Measurements from ENCODE around the gene GPR132.

GPR132 gene

DNA sequence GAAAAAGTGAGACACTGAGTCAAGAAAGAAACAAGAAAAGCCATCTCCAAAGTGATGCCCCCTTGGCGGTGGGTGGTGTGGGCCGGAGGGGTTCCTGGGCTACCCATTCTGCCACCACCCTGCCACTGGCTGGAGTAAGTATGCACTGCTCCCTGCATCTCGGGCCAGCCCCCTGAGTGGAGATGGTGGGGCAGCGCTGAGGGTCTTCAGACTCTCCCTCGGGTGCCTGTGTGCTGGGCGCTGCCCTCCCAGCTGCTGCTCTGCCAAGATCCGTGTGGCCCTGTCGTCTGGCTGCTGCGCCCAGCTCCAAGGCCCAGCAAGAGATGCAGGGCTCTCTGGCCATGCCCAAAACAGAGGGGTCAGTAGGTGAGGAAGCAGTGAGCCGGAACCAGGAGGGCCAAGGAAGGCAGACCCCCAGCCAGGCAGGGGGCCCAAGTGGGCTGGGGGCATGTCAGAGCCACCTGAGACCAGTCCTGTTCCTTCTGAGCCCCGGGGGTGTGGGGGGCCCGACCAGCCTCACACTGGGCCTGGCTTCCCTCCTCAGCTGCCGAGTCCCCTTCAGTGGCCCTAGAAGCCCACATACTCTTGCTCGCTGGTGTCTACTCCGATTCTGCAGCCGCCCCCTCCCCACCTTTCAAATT is 5.2 kb downstream of the GPR132 start:
- no peak for DNase-seq

DNA sequence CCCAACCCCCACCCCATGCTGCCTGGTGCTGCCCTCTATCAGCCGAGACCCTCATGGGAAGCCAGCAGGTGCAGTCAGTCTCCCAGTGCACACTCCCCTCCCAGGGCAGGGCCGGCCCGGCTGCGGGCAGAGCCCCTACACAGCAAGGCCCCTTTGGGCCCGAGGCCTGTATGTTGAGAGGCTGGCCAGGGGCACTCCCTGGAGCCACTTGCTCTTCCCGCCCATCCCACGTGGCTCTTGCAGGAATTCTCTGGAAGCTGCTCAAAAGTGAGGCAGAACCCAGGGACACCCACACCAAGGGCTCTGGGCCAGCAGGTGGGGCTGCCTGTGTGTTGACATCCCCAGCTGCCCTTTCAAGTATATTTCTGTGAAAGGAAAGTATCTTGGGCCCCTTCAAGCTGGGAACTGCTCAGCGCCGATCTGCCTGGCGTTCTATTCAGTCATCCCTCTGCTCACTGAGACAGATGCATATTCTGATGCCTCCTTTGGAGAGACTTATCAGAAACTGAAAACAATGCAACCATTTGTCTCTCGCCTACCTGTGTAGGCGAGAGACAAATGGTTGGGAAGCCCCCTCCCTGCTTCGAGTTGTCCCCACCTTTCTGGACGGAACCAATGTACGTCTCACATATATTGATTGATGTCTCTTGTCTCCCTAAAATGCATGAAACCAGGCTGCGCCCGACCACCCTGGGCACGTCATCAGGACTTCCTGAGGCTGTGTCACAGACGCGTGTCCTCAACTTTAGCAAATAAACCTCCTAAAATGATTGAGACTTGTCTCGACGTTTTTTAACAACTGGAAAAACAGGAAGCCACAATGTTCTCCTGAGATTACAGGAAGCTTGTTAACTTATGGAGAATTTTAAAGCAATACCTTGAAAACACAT is 6.0 kb downstream of the GPR132 start:
- no peak for DNase-seq

DNA sequence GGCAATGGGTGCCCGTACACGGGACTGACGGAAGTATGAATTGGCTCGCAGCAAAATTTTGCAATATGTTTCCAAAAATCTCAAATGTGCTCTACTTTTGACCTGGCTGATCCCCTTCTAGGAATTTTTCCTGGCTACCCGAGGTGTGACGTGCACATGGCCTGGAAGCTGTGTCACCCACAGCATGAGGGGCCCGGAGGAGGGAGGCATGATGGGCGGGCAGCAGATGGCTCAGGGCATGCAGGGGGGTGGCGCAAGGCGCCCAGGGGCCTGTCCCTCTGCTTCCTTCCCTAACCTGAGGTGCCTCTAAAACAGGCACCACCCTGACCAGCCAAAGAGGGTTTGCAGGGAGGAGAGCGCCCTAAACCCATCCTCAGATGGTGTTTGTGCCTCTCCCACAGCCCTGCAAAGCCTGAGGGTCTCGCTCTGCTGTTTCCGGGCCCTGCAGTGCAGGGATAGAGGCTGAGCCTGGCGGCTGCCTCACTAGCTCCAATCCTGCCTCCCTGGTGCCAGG is 6.7 kb downstream of the GPR132 start:
- no peak for DNase-seq

DNA sequence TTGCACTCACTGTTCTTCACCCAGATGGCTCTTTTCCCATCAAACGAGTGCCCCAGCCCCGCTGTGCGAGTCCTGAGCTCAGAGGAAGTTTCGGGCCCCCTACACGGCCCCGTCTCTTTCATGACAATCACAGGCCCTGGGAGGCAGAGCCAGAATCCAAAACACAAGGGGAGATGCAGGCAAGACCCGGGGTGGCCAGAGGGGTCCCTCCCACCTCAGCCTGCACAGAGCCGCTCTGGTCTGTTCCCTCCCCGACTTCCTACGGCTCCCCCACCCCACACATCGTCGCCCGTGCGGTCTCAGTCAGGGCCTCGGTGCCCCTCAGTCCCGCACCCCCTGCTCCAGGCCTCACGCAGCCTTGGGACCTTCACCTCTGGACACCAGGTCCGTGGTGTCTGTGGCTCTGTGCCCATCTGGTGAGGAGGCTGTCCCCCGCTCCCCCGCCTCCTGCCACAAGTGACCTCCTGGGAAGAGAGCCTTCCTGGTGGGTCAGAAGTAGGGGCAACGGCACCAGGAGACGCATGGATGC is 8.9 kb downstream of the GPR132 start:
- no peak for DNase-seq

DNA sequence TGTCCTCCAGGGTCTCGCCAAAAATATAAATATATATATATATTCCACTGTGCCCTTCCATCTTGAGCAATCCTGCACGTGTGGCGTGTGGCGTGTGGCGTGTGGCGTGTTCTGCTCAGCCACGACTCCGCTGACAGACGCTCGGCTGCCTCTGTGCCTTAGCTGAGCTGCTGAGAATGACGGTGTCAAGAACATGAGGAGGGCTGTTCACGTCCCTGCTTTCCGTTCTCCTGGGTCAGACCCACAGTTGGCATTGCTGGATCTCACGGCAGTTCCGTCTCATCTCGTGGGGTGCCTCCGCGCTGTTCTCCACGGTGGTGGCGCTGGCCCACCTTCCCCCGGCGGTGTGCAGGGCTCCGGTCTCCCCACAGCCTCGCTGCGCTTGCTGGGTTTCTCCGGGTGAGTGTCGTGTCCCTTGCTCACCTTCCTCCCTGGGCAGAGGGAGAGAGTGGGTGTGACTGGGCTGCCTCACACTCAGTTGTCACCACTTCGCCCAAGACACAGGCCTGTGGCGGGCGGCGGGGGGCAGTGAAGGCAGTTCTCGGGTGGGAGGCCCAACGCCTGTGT is 9.4 kb downstream of the GPR132 start:
- DNase-seq = no peak

DNA sequence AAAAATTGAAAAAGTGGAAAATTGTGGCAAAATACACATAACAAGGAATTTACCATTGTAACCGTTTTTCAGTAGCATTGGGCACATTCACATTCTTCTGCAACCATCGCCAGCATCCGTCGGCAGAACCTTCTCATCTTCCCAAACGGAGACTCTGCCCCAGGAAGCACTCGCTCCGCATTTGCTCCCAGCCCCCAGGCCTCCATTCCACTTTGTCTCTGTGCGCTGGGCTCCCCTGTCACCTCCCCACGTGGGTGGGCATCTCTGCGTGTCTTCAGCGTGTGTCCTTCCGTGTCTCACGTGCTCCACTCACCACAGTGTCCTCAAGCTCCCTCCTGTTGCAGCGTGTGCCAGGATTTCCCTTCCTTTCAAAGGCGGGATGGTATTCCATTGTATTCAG is 9.9 kb downstream of the GPR132 start:
- DNase-seq = no peak

DNA sequence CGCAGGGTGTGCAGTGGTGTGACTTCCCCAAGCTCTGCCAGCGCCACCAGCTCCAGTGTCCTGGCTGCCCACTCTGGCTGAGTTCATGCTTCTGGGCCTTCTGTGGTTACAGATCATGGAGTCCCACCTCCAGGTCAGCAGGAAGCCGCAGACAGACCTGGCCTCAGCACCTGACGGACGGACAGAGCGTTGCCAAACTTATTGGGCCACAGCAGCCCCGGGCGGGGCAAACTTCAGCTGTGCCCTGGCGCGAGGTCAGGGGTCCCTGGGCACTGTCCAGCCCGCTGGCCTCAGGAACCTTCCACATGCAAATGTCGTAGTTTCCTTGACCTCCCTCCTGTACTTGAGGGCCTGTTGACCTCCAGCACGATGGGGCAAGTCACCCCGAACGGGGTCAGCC is 11.2 kb downstream of the GPR132 start:
- DNase-seq = no peak

DNA sequence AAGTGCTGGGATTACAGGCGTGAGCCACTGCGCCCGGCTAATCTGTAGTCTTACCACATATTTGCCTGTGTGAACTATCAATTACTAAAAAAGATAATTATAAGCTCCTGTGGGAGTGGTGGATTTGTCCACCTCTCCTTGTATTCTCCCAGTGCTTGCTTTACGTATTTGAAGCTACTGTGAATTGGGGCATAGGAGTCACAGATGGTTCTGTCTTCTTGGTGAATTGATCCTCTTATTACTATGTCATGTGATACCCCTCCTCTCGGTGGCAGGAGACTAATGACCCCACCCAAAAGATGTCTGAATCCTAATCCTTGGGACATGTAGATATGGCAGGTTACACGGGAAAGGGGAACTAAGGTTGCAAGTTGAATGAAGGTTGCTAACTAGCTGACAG is 11.8 kb downstream of the GPR132 start:
- DNase-seq = no peak

DNA sequence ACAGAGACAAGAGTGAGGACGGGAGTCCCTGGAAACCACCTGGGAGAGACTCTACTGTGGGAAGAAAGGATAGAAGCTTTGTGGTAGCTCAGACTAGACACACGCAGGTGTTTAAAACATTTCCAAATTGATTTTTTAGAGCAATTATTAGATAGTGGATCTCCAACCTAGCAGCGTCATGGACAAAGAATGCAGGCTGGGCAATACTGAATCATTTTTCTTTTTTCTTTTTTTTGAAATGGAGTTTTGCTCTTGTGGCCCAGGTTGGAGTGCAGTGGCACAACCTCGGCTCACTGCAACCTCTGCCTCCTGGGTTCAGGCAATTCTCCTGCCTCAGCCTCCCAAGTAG is 13.1 kb downstream of the GPR132 start:
- DNase-seq = no peak

DNA sequence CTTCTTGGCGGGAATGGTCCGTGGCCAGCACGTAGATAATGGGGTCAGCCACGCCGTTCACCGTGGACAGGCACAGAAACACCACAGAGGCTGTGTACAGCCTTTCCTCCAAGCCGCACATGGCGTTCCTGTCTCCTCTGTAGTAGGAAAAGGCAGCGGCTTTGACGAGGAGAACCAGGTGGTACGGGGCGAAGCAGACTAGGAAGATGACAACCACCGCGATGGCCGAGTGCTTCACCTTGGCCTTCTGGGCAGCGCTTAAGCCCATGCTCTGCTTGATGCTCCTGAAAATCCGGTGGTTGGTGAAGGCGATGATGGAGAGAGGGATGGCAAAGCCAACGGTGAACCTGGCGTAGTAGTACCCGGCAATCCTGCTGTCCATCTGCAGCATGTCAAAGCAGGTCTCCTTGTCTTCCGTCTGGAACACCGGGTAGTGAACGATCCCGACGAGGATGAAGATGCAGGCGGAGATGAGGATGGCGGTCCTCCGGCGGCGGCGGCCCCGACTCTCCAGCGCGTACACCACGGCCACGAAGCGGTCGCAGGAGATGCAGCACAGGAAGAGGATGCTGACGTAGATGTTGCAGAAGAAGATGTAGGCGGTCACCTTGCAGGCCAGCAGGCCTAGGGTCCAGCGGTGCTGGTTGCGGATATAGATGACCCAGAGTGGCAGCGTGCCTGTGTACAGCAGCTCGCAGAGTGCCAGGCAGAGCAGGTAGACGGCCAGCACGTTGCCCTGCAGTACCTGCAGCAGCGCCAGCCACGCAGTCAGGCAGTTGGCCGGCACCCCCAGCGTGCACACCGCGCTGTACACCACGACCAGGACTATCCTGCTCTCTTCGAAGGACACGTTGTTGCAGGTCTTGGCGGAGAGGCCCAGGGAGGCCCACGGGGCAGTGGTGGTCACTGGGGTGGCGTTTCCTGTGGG is 13.8 kb downstream of the GPR132 start:
- no peak for DNase-seq

DNA sequence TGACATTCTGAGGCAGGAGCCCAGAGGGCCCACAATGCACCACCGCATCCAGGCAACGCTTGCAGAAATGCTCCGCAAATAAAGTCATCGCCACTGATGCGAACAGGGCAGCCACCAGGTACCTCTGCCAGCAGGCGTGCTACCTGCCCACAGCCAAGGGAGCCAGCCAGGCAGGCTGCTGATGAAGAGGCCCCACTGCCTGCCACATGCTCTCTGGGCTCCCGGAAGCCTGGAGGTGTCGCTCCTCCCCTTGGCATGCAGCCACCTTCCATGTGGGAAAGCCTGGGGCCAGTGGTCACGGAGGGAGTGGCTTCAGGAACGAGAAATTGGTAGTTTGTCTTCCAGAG is 14.7 kb downstream of the GPR132 start:
- DNase-seq = peak; percentile 91

DNA sequence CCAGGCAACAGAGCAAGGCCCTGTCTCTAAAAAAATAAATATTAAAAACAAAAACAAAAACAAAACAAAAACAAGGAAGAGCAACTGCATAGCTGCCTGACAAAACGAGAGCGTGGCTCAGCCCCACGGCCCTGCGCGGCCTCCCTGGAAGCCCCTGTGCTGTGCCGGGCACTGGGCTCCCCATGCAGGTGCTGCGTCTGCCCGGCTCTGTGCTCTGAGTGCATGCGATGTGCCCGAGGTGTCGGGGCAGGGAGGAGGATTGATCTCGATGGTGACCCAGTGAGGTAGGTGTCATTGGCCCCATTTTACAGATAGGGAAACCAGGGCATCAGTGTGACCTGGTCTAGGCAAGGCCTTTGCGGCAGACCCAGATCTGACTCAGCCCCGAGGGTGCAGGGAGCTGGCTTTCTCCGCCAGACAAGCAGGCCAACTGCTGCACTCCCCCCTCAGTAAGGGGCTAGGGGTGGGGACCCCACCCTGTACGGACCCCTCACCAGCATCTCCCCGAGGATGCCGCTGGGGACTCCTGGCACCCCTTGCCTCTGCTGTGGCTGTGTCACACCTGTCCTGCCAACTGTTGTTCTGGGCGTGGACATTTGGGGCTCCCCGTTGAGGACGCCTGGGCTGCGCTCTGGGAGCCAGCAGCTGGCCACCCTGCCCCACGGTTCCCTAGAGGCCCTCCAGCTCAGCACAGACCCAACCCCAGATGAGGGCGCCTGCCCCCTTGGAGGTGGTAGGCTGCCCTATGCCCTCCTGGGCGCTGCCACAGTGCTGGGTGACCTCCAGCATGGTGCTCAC is 15.3 kb downstream of the GPR132 start:
- no peak for DNase-seq

DNA sequence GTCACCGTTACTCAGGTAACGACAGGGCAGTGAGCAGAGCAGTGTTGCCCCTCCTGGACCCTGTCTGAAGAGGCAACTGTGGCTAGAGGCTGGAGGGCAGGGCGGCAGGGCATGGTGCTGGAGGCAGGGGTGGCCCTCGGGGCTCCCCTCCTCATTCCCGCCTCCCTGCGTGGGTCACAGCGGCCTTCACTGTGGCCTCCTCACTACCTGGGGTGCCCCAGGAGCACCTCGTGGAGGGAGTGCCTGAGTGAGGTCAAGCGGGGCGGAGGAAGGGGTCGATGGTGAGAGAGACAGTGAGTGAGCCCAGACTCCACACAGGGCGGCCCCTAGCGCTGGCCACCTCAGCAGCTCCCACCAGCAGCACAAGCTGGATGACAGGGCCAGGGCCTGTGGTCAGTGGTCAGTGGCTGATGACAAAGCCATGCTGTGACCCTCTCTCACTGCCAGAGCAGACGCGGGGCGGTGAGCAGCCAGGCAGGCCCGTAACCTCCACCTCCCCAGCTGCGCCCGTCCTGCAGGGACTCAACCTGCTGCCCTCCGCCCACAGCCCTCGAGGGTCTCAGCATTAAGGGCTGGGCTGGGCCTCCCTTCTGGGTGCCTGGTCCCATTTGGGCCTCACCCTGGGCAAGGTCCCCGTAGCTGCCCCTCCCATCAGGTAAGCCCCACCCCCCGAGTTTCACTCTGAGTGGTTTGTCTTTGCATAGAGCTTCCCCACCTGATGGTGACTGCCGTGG is 17.8 kb downstream of the GPR132 start:
- DNase-seq = no peak

DNA sequence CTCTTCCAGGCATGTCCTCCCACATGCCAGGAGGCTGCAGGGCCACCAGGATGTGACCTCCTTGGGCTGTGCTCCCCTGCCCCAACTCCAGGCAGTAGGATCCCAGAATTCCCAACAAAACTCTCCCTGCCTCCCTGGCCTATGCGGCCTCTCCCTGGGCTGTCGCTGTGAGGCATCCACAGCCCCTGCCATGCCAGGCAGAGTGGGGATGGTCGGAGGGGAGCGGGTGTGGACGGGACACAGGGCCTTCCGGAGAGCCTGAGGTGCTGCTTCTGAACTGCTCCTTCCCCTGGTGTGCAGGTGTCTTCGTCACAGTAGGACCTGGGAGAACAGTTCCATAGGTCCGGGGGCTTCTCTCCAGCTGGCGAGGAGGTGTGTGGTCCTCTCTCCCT is 18.3 kb downstream of the GPR132 start:
- DNase-seq = no peak

DNA sequence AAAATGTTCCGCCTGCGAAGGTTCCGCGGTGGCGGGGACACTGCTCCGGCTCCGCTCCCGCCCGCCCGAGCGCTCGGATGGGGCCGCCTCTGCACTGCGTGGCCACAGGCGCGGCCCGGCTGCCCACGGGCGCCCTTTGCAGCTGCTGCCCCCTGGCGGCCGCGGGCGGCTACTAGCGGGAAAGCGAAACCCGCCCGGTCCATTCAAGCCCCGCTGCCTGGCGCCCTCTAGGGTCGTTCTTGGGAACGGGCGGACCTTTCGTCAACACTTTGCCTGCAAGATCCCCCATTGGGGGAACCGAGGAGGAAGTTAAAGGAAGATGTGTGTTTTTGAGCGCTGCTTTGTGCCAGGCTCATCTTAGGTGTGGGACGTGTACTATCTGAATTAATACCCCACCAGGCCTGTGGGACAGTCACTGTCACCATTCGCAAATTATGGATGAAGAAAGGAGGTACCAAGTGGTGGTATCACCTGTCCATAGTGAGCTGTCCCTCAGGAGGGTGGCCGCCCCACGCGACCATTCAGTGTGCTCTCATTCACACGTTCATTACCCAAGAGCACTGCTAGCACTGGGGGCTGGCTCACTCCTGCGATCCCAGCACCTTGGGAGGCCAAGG is 19.4 kb downstream of the GPR132 start:
- peak; percentile 96 for DNase-seq

DNA sequence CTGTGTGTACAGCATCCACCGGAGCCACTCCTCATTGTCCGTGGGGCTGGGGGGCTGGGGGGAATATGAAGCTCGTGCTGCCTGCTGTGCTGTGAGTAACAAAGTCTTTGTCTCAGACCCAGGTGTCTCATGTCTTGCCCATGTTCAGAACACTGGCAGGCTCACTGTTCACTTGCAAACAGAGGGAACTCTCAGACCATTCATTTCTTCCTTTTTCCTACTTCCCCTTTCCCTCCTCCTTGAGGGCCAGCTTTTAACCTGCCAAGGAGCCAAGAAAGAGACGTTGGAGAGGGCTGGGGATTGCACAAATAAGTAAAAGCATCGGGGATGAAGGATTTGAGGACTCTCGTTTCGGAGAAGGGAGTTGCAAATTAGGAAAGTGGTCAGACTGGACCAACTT is 21.6 kb downstream of the GPR132 start:
- DNase-seq = no peak

DNA sequence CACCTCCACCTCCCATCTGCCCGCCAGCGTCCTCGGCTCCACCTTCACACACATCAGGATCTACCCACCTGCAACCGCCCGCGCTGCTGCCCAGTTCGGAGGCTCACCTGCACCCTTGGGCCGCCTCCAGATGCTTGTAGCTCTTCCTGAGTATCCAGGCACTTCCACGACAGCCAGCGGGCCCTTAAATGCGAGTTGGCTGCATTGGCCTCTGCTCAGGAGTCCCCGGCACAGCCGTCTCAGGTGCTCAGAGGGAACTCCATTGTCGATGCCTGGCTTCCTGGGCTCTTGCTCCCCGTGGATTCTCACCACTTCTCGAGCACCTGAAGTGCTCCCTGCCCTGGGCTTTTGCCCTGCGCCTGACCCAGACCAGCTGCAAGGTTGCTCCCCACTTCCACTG is 22.4 kb downstream of the GPR132 start:
- no peak for DNase-seq

DNA sequence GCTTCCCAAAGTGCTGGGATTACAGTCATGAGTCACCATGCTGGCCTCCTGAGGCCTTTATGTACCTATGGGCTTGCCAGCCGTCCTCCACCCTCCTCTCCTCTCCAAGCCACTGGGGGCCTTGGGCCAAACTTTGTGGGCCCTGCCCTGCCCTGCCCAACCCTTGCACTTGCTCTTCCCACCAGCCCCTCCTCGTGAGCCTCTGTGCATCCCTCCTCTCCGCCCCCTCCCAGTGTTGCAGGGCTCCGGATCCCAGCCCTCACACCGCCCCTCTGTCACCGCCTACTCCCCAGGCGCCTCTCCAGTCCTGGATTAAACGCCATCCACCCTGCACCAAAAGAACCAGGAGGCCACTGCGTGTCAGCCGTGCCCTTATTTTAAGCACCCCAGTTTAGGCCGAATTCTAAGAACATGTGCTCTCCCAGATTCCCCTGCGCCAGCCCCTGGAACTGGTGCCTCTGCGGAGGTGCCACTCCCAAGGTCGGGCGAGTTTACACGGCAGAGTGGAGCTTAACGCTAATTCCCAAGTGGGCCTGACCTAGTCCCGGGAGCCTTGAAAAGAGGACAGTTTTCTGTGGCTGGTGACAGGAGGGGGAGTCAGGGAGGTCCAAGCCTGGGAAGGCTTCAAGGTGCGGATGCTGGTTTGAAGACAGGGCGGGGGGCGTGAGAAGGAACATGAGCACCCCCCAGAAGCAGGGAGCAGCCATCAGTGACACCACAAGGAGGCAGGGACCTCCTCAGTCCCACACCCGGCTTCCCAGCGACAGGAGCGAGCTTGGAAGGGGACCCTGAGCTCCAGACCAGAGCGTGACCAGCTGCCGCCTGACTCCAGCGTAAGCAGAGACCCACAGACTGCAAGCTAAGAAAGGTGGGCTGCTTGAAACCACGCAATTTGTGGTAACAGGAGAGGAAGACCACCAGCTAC is 23.1 kb downstream of the GPR132 start:
- DNase-seq = no peak

DNA sequence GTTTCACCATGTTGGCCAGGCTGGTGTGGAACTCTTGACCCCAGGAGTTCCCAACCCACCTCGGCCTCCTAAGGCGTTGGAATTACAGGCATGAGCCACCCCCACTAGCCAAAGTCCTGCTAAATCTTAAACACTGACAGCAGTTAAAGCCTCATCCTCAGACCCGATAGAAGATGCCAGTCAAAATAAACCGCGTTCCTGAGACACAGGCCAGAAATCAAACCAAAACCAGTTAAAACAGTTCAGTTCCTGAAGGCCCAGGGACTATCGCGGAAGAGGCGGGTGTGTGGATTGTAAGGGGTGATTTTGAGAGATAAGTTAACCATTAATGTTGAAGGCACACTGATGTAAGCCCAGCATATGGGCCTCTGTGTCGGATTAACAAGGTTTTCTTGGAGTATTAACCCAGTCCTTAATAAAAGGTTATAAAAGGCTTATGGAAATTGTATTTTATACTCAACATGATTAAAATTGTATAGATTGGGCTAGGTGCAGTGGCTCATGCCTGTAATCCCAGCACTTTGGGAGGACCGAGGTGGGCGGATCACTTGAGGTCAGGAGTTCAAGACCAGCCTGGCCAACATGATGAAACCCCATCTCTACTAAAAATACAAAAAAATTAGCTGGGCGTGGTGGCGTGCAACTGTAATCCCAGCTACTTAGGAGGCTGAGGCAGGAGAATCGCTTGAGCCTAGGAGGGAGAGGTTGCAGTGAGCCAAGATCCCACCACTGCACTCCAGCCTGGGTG is 25.6 kb downstream of the GPR132 start:
- DNase-seq = no peak

Measured in NCI-H2107 (cell line).